ENCODE data around the gene C16orf46. TPM values are rescaled to one million over a fixed set of nuclear protein-coding genes. Genes with fewer than 3 reads are reported as not detected.

Gene C16orf46
- total RNA-seq, 1 donor from 2014 or later, result 1.5 TPM

DNA sequence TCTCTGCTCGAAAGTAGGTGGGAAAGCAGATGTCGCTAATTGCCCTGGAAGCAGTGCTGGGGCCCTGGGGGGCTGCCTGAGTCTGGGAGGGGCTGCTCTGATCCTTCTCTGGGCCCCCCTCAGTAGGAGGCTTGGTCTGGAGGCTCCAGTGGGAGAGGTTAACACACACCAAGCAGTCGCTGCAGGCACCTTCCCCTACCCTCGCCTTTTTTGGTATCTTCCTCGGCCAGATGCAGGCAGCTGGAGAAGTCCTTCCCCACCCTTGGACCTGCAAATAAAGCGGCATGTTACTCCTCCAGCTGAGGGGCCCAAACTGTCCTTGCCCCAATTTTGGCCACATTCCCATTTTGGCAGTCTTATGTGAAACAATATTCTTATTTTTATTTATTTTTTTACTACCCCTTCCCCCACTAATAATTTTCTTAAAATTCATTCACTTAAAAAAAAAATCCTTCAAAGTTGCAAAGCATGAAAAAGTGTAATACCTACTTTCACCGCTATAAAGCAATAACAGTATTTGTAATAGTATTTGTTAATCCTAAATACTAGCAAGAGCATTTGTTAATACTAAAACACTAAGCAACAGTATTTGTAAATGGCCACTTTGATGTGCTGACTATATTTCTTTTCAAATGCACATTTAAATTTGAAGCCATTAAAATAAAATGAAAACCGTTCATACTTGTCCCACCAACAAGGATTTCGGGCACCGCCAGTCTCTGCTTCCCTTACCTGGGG lies 15.0 kb downstream of the C16orf46 start:
- intact Hi-C loops (cut with DNase I), result no loop called here
- TF ChIP-seq, protein P1, sequence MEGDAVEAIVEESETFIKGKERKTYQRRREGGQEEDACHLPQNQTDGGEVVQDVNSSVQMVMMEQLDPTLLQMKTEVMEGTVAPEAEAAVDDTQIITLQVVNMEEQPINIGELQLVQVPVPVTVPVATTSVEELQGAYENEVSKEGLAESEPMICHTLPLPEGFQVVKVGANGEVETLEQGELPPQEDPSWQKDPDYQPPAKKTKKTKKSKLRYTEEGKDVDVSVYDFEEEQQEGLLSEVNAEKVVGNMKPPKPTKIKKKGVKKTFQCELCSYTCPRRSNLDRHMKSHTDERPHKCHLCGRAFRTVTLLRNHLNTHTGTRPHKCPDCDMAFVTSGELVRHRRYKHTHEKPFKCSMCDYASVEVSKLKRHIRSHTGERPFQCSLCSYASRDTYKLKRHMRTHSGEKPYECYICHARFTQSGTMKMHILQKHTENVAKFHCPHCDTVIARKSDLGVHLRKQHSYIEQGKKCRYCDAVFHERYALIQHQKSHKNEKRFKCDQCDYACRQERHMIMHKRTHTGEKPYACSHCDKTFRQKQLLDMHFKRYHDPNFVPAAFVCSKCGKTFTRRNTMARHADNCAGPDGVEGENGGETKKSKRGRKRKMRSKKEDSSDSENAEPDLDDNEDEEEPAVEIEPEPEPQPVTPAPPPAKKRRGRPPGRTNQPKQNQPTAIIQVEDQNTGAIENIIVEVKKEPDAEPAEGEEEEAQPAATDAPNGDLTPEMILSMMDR (IDR thresholded peaks at IDR 0.05), result no peak
- Histone ChIP-seq H3K27me3 (no peaks in the 10 kb centered on the region), H3K27ac (no peak overlapping the region), H3K4me3 (no peak overlapping the region), H3K9me3 (no peaks in the 10 kb centered on the region), H3K36me3 (no peaks in the 10 kb centered on the region), H3K4me1 (no peaks in the 10 kb centered on the region)
- DNase-seq (no peak), ATAC-seq (no peak)

- intact Hi-C loops (cut with DNase I), result no loop called here
- Histone ChIP-seq H3K9me3 (no peaks in the 10 kb centered on the region), H3K27me3 (no peaks in the 10 kb centered on the region), H3K36me3 (no peaks in the 10 kb centered on the region), H3K27ac (no peak overlapping the region), H3K4me3 (no peak overlapping the region), H3K4me1 (no peaks in the 10 kb centered on the region)
- ATAC-seq (no peak), DNase-seq (no peak)
- TF ChIP-seq, protein P1 (IDR thresholded peaks at IDR 0.05), result no peak
Measured at GRCh38 chr16:81061307-81061640, 15.8 kb downstream of the C16orf46 start.

- H3K36me3 ChIP-seq, result no peaks in the 10 kb centered on the region
- ATAC-seq, result no peak
- H3K27ac ChIP-seq, result no peak overlapping the region
- intact Hi-C loops (cut with DNase I), result no loop called here
- H3K27me3 ChIP-seq, result no peaks in the 10 kb centered on the region
- TF ChIP-seq, protein P1 (IDR thresholded peaks at IDR 0.05), result no peak
- H3K4me3 ChIP-seq, result no peak overlapping the region
- H3K4me1 ChIP-seq, result no peaks in the 10 kb centered on the region
- no peaks in the 10 kb centered on the region for H3K9me3 ChIP-seq
- no peak for DNase-seq
Measured at GRCh38 chr16:81060576-81061306, 16.3 kb downstream of the C16orf46 start.

GRCh38 chr16:81053761-81054160 lies 23.3 kb downstream of the C16orf46 start:
- Histone ChIP-seq H3K9me3 (no peaks in the 10 kb centered on the region), H3K4me3 (no peak overlapping the region), H3K36me3 (no peaks in the 10 kb centered on the region), H3K27ac (no peak overlapping the region), H3K4me1 (no peaks in the 10 kb centered on the region), H3K27me3 (no peaks in the 10 kb centered on the region)
- ATAC-seq (no peak), DNase-seq (no peak)
- TF ChIP-seq, protein P1 (IDR thresholded peaks at IDR 0.05), result no peak
- intact Hi-C loops (cut with DNase I), result no loop called here

DNA sequence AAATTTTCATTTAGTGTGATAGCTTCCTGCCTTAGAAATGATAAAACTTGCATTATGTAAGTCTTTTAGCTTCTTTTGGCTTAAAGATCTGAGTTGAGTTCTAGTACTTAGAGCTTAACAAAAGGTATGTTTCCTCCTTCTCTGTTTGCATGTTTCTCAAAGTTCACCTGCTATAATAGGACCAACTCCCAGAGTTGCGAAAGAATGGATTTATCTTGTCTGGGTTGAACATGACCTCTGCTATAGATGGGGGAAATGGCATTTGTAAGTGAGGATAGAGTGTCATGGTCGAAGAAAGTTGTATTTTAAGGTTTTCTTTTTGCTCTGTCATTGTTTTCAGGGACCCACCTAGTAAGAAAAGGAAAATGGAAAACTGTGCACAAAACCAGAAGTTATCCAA lies 34.2 kb downstream of the C16orf46 start:
- H3K4me1 ChIP-seq, result peaks cover 5% of the 10 kb centered on the region
- intact Hi-C loops (cut with DNase I), result no loop called here
- no peak for DNase-seq
- no peak for ATAC-seq
- TF ChIP-seq, protein P1 (IDR thresholded peaks at IDR 0.05), result no peak
- H3K4me3 ChIP-seq, result no peak overlapping the region
- no peaks in the 10 kb centered on the region for H3K9me3 ChIP-seq
- peaks cover 44% of the 10 kb centered on the region for H3K36me3 ChIP-seq
- no peaks in the 10 kb centered on the region for H3K27me3 ChIP-seq
- no peak overlapping the region for H3K27ac ChIP-seq

Data from upper lobe of right lung (tissue), 1 donor.